Measurements from ENCODE around the gene KRTAP1-4.
"Not testable (repeated sequence)": the region's sequence is repeated elsewhere in the genome, so short reads cannot be mapped to it uniquely, and the experiment has no call there.

GRCh38 chr17:41040783-41041571 is 11.0 kb upstream of the KRTAP1-4 start, which contains the start of gene KRTAP1-1:
- not testable (repeated sequence) for TF ChIP-seq CTCF (conservative IDR thresholded peaks at IDR 0.05; ENCODE audit: low read depth, low read length); EZH2 (IDR thresholded peaks at IDR 0.05; ENCODE audit: low read length, unreplicated experiment); EZH2phosphoT487 (IDR thresholded peaks at IDR 0.05; ENCODE audit: borderline replicate concordance, low read length)
